ENCODE data around the gene RAB11FIP5.

- TF ChIP-seq CTCF (IDR thresholded peaks at IDR 0.05; ENCODE audit: low read length) (no peak), EZH2 (IDR thresholded peaks at IDR 0.05; ENCODE audit: borderline replicate concordance, low read length) (no peak)
These were observed at the start of gene RAB11FIP5 for GRCh38 chr2:73112913-73113854.
